Measurements from ENCODE around the gene PCNX2. TPM values are rescaled to one million over a fixed set of nuclear protein-coding genes. Genes with fewer than 3 reads are reported as not detected.
A peak's percentile ranks its signal among the peaks of the same experiment; 100 is the strongest.

PCNX2 gene
- total RNA-seq, 1 donor from 2014 or later = 25.5 TPM

- Mint-ChIP-seq H3K4me1 (ENCODE audit: low read depth, unreplicated experiment) (no peaks in the 10 kb centered on the region), H3K27me3 (ENCODE audit: low read depth, unreplicated experiment) (no peaks in the 10 kb centered on the region), H3K27ac (ENCODE audit: unreplicated experiment) (no peak overlapping the region), H3K9me3 (ENCODE audit: unreplicated experiment) (peaks cover 2% of the 10 kb centered on the region), H3K36me3 (ENCODE audit: low read depth, unreplicated experiment) (peaks cover 15% of the 10 kb centered on the region), H3K4me3 (ENCODE audit: unreplicated experiment) (no peak overlapping the region)
- TF ChIP-seq EZH2 (IDR thresholded peaks at IDR 0.05; ENCODE audit: insufficient read depth, low read length) = no peak
- no peak for TF ChIP-seq CTCF (IDR thresholded peaks at IDR 0.05; ENCODE audit: insufficient read depth, low read depth, low read length)
- H3K36me3 ChIP-seq (ENCODE audit: insufficient read depth, low read length) = no peaks in the 10 kb centered on the region
- H3K9me3 ChIP-seq (ENCODE audit: insufficient read depth, low read depth, low read length) = no peaks in the 10 kb centered on the region
- FAIRE-seq (no peak), DNase-seq (ENCODE audit: low read depth) (no peak)
- H2AFZ ChIP-seq (ENCODE audit: low read depth, low read length) = no peak overlapping the region
- no peak overlapping the region for H3K27ac ChIP-seq (ENCODE audit: low read depth, low read length)
- H3K4me3 ChIP-seq (ENCODE audit: insufficient read depth, low read depth, low read length) = no peak overlapping the region
- no peak overlapping the region for H3K9ac ChIP-seq (ENCODE audit: low read length)
- no peaks in the 10 kb centered on the region for H3K4me1 ChIP-seq (ENCODE audit: insufficient read depth, low read length)
- H3K27me3 ChIP-seq (ENCODE audit: insufficient read depth, low read length) = no peaks in the 10 kb centered on the region
- no peak overlapping the region for H3K4me2 ChIP-seq (ENCODE audit: low read length)
- no peaks in the 10 kb centered on the region for H3K79me2 ChIP-seq (ENCODE audit: insufficient read depth, low read length)
- H4K20me1 ChIP-seq (ENCODE audit: insufficient read depth, low read length) = no peaks in the 10 kb centered on the region
Observed at GRCh38 chr1:233127157-233127556, 168.4 kb downstream of the PCNX2 start.

- no peak overlapping the region for H2AFZ ChIP-seq (ENCODE audit: low read depth, low read length)
- no peak overlapping the region for H3K27ac ChIP-seq (ENCODE audit: low read depth, low read length)
- no peaks in the 10 kb centered on the region for H3K4me1 ChIP-seq (ENCODE audit: insufficient read depth, low read length)
- DNase-seq (ENCODE audit: low read depth) (no peak), FAIRE-seq (no peak)
- H3K4me2 ChIP-seq (ENCODE audit: low read length) = no peak overlapping the region
- no peak overlapping the region for H3K4me3 ChIP-seq (ENCODE audit: insufficient read depth, low read depth, low read length)
- Mint-ChIP-seq H3K27me3 (ENCODE audit: low read depth, unreplicated experiment) (no peaks in the 10 kb centered on the region), H3K4me3 (ENCODE audit: unreplicated experiment) (no peak overlapping the region), H3K4me1 (ENCODE audit: low read depth, unreplicated experiment) (no peaks in the 10 kb centered on the region), H3K36me3 (ENCODE audit: low read depth, unreplicated experiment) (peaks cover 2% of the 10 kb centered on the region), H3K27ac (ENCODE audit: unreplicated experiment) (no peak overlapping the region), H3K9me3 (ENCODE audit: unreplicated experiment) (no peaks in the 10 kb centered on the region)
- no peaks in the 10 kb centered on the region for H3K79me2 ChIP-seq (ENCODE audit: insufficient read depth, low read length)
- TF ChIP-seq CTCF (IDR thresholded peaks at IDR 0.05; ENCODE audit: insufficient read depth, low read depth, low read length) = no peak
- no peak for TF ChIP-seq EZH2 (IDR thresholded peaks at IDR 0.05; ENCODE audit: insufficient read depth, low read length)
- no peaks in the 10 kb centered on the region for H3K27me3 ChIP-seq (ENCODE audit: insufficient read depth, low read length)
- no peaks in the 10 kb centered on the region for H4K20me1 ChIP-seq (ENCODE audit: insufficient read depth, low read length)
- H3K9ac ChIP-seq (ENCODE audit: low read length) = no peak overlapping the region
- H3K36me3 ChIP-seq (ENCODE audit: insufficient read depth, low read length) = no peaks in the 10 kb centered on the region
- H3K9me3 ChIP-seq (ENCODE audit: insufficient read depth, low read depth, low read length) = no peaks in the 10 kb centered on the region
Observed at GRCh38 chr1:233122779-233123178, 172.7 kb downstream of the PCNX2 start.

- no peaks in the 10 kb centered on the region for H3K4me1 ChIP-seq (ENCODE audit: insufficient read depth, low read length)
- H3K36me3 Mint-ChIP-seq (ENCODE audit: low read depth, unreplicated experiment) = no peaks in the 10 kb centered on the region
- TF ChIP-seq EZH2 (IDR thresholded peaks at IDR 0.05; ENCODE audit: insufficient read depth, low read length) (no peak), CTCF (IDR thresholded peaks at IDR 0.05; ENCODE audit: insufficient read depth, low read depth, low read length) (no peak)
- no peak overlapping the region for H3K4me2 ChIP-seq (ENCODE audit: low read length)
- H3K4me3 ChIP-seq (ENCODE audit: insufficient read depth, low read depth, low read length) = no peak overlapping the region
- H3K9ac ChIP-seq (ENCODE audit: low read length) = no peak overlapping the region
- H3K4me3 Mint-ChIP-seq (ENCODE audit: unreplicated experiment) = no peak overlapping the region
- no peak overlapping the region for H3K27ac ChIP-seq (ENCODE audit: low read depth, low read length)
- no peaks in the 10 kb centered on the region for H3K27me3 ChIP-seq (ENCODE audit: insufficient read depth, low read length)
- H2AFZ ChIP-seq (ENCODE audit: low read depth, low read length) = no peak overlapping the region
- H3K9me3 Mint-ChIP-seq (ENCODE audit: unreplicated experiment) = no peaks in the 10 kb centered on the region
- H4K20me1 ChIP-seq (ENCODE audit: insufficient read depth, low read length) = no peaks in the 10 kb centered on the region
- H3K4me1 Mint-ChIP-seq (ENCODE audit: low read depth, unreplicated experiment) = no peaks in the 10 kb centered on the region
- H3K27ac Mint-ChIP-seq (ENCODE audit: unreplicated experiment) = no peak overlapping the region
- no peaks in the 10 kb centered on the region for H3K79me2 ChIP-seq (ENCODE audit: insufficient read depth, low read length)
- no peaks in the 10 kb centered on the region for H3K9me3 ChIP-seq (ENCODE audit: insufficient read depth, low read depth, low read length)
- peak; percentile 56 for DNase-seq (ENCODE audit: low read depth)
- FAIRE-seq = no peak
- H3K27me3 Mint-ChIP-seq (ENCODE audit: low read depth, unreplicated experiment) = no peaks in the 10 kb centered on the region
- no peaks in the 10 kb centered on the region for H3K36me3 ChIP-seq (ENCODE audit: insufficient read depth, low read length)
Observed at GRCh38 chr1:233121947-233122559, 173.5 kb downstream of the PCNX2 start.

Data from astrocyte (in vitro differentiated cells and primary cell).